ENCODE data around the gene LY9. TPM values are rescaled to one million over a fixed set of nuclear protein-coding genes. Genes with fewer than 3 reads are reported as not detected.
"Not testable (repeated sequence)": the region's sequence is repeated elsewhere in the genome, so short reads cannot be mapped to it uniquely, and the experiment has no call there.

Gene LY9
- total RNA-seq, 6 donors from 2014 or later, result 0.78 to 6.7 (median 2.3) TPM

- no peak for TF ChIP-seq EP300 (IDR thresholded peaks at IDR 0.05)
- no peak for TF ChIP-seq POLR2AphosphoS5 (IDR thresholded peaks at IDR 0.05)
- no peak for TF ChIP-seq POLR2A (IDR thresholded peaks at IDR 0.05)
- TF ChIP-seq CTCF (IDR thresholded peaks at IDR 0.05), result no peak
- no peak overlapping the region for H3K4me3 ChIP-seq
- no peak overlapping the region for H3K27ac ChIP-seq
- H3K36me3 ChIP-seq, result no peaks in the 10 kb centered on the region
- 79 to 83% methylated on average over 5 of the region's 5 CpGs for WGBS, 2 donors
- peaks cover 0 to 6% (median 3%) of the 10 kb centered on the region in 4 donors for H3K4me1 ChIP-seq
- DNase-seq, result no peak
- no peaks in the 10 kb centered on the region for H3K9me3 ChIP-seq
- H3K27me3 ChIP-seq, result no peaks in the 10 kb centered on the region
- ATAC-seq (ENCODE audit: low FRiP score in 2 of 2), result no peak
Measured at GRCh38 chr1:160865337-160865736, 69.4 kb downstream of the LY9 start.

- DNase-seq (no peak), ATAC-seq (ENCODE audit: low FRiP score in 2 of 2) (no peak)
- Histone ChIP-seq H3K4me1 (peaks cover 0 to 6% (median 3%) of the 10 kb centered on the region in 4 donors), H3K27me3 (no peaks in the 10 kb centered on the region), H3K4me3 (no peak overlapping the region), H3K36me3 (no peaks in the 10 kb centered on the region), H3K27ac (no peak overlapping the region), H3K9me3 (no peaks in the 10 kb centered on the region)
- TF ChIP-seq CTCF (IDR thresholded peaks at IDR 0.05) (no peak), POLR2A (IDR thresholded peaks at IDR 0.05) (no peak), EP300 (IDR thresholded peaks at IDR 0.05) (no peak), POLR2AphosphoS5 (IDR thresholded peaks at IDR 0.05) (no peak)
Measured at GRCh38 chr1:160866001-160866694, 70.2 kb downstream of the LY9 start.

- 69 to 70% methylated on average over 6 of the region's 6 CpGs for WGBS, 2 donors
Measured at GRCh38 chr1:160866695-160867260, 70.8 kb downstream of the LY9 start.

GRCh38 chr1:160867651-160868050 is 71.7 kb downstream of the LY9 start:
- H3K27ac ChIP-seq; H3K4me1 ChIP-seq; H3K9me3 ChIP-seq; H3K4me3 ChIP-seq; H3K36me3 ChIP-seq; DNase-seq; H3K27me3 ChIP-seq; ATAC-seq (ENCODE audit: low FRiP score in 2 of 2): not testable (repeated sequence)
- WGBS, 2 donors, result 44 to 53% methylated on average over 4 of the region's 4 CpGs

More at GRCh38 chr1:160866695-160867260, 70.8 kb downstream of the LY9 start:
- Histone ChIP-seq H3K9me3 (no peaks in the 10 kb centered on the region), H3K27ac (no peak overlapping the region), H3K36me3 (no peaks in the 10 kb centered on the region), H3K27me3 (no peaks in the 10 kb centered on the region), H3K4me3 (no peak overlapping the region), H3K4me1 (peaks cover 0 to 6% (median 3%) of the 10 kb centered on the region in 4 donors)
- ATAC-seq (ENCODE audit: low FRiP score in 2 of 2) (no peak), DNase-seq (no peak)
- no peak for TF ChIP-seq EP300 (IDR thresholded peaks at IDR 0.05)
- TF ChIP-seq POLR2AphosphoS5 (IDR thresholded peaks at IDR 0.05), result no peak
- no peak for TF ChIP-seq CTCF (IDR thresholded peaks at IDR 0.05)

GRCh38 chr1:160868141-160868540 is 72.2 kb downstream of the LY9 start:
- WGBS, 2 donors, result 60 to 62% methylated on average over 3 of the region's 3 CpGs
- ATAC-seq (ENCODE audit: low FRiP score in 2 of 2), result no peak
- Histone ChIP-seq H3K4me1 (peaks cover 0 to 1% (median under 1%) of the 10 kb centered on the region in 4 donors), H3K4me3 (no peak overlapping the region), H3K27me3 (no peaks in the 10 kb centered on the region), H3K27ac (no peak overlapping the region), H3K9me3 (no peaks in the 10 kb centered on the region), H3K36me3 (no peaks in the 10 kb centered on the region)
- TF ChIP-seq CTCF (IDR thresholded peaks at IDR 0.05) (no peak), EP300 (IDR thresholded peaks at IDR 0.05) (no peak), POLR2AphosphoS5 (IDR thresholded peaks at IDR 0.05) (no peak), POLR2A (IDR thresholded peaks at IDR 0.05) (no peak)
- DNase-seq, result no peak

All from upper lobe of left lung (tissue), 6 donors.